ENCODE measurements around the gene SPOCK3.
"Not testable (repeated sequence)": the region's sequence is repeated elsewhere in the genome, so short reads cannot be mapped to it uniquely, and the experiment has no call there.

SPOCK3 gene

DNA sequence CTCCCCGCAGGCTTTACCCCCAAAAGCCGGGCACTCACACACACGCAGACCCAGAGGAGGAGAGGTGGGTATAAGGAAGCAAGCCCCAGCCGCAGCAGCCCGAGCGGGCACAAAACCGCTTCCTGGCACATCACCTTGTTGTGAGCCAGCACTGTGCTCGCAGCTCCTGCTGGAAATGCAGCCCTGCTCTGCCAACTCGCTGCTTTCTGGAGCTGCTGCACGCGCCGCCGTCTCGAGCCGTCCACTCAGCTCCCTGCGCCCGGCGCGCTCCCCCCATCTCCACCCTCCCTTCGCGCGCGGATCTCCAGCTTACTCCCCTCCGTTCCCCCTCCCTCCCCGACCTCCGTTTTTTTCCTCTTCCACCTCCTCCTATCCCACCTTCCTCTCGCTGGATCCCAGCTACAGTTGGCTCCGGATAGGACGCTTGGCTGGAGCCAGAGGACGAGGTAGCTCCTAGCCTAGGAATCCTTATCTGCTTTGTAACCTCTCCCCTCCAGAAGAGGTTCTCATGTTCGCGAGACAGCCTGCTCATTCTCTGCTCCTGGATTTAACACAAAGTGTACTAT lies at the start of gene SPOCK3:
Gene SPOCK3, minus strand, starts transcription at position 179 of the 566 bp plus-strand sequence.
- H3K4me3 ChIP-seq (ENCODE audit: low read length) = peak within 1 kb of the TSS; percentile 59
- H3K9ac ChIP-seq (ENCODE audit: low read length) = no peak within 1 kb of the TSS
- no peaks in the 10 kb centered on the region for H3K36me3 ChIP-seq (ENCODE audit: control insufficient read depth, insufficient read depth, low read length)
- H3K27me3 ChIP-seq (ENCODE audit: control insufficient read depth, insufficient read depth, low read length) = peaks cover 8% of the 10 kb centered on the region
- no peaks in the 10 kb centered on the region for H3K4me1 ChIP-seq (ENCODE audit: control insufficient read depth, insufficient read depth, low read length)
- H3K27ac ChIP-seq (ENCODE audit: low read depth, low read length) = no peak within 1 kb of the TSS

DNA sequence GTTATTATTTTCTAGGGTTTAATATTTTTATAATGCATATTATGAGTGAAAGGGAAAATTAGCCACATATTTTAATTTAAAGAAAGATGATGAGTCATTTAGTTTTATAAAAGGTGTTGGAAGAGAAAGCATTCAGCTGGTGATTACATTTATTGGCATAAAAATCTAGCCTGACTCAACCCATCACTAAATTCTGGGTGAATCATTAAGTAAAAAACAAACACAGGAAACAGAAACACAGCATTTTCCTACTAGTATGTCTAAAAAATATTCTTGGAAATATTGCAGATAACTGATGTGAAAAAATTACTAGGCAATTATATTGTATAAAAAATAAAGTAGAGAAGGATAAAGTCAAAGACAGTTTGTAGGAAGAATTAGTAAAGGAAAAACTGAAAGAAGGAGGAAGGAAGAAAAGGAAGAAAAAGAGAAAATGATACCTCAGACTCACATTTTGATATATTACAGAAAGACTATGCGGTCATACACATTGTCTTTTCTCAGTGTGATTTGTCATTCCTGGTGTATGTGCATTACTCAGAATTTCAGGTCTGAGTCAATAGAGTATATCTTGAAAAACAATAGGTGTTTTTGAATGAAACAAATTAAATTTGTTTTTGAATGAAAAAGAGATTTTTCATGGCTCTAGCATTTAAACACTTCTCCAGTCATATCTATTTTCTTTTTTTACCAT lies 48.0 kb upstream of the SPOCK3 start:
- Histone ChIP-seq H3K4me1 (ENCODE audit: control insufficient read depth, insufficient read depth, low read length) (no peaks in the 10 kb centered on the region), H3K9ac (ENCODE audit: low read length) (no peak overlapping the region), H3K36me3 (ENCODE audit: control insufficient read depth, insufficient read depth, low read length) (no peaks in the 10 kb centered on the region), H3K27me3 (ENCODE audit: control insufficient read depth, insufficient read depth, low read length) (no peaks in the 10 kb centered on the region), H3K27ac (ENCODE audit: low read depth, low read length) (no peak overlapping the region), H3K4me3 (ENCODE audit: low read length) (no peak overlapping the region)

DNA sequence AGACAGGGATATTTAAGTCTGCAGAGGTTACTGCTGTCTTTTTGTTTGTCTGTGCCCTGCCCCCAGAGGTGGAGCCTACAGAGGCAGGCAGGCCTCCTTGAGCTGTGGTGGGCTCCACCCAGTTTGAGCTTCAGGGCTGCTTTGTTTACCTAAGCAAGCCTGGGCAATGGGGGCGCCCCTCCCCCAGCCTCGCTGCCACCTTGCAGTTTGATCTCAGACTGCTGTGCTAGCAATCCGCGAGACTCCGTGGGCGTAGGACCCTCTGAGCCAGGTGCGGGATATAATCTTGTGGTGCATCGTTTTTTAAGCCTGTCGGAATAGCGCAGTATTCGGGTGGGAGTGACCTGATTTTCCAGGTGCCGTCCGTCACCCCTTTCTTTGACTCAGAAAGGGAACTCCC lies 47.3 kb upstream of the SPOCK3 start:
- H3K27ac ChIP-seq (ENCODE audit: low read depth, low read length); H3K4me1 ChIP-seq (ENCODE audit: control insufficient read depth, insufficient read depth, low read length); H3K4me3 ChIP-seq (ENCODE audit: low read length); H3K9ac ChIP-seq (ENCODE audit: low read length); H3K27me3 ChIP-seq (ENCODE audit: control insufficient read depth, insufficient read depth, low read length); H3K36me3 ChIP-seq (ENCODE audit: control insufficient read depth, insufficient read depth, low read length): not testable (repeated sequence)

DNA sequence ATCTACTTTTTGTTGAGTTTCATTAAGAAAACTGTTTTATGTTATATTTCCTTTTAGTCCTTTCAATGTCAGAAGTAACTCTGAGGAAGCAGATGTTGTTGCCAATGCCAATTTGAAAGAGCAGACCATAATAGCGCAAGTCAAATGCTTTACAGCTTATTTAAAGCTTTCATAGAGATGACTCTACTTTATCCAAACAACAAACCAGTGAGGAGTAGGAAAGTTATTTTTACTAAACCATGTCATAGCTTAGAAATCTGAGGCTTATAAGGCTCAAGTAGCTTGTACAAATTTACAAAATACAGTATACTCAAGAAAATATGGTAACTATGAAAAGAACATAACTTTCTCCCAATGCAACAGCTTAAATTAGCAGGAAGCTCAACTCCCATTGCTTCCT lies 40.1 kb upstream of the SPOCK3 start:
- Histone ChIP-seq H3K27me3 (ENCODE audit: control insufficient read depth, insufficient read depth, low read length) (no peaks in the 10 kb centered on the region), H3K36me3 (ENCODE audit: control insufficient read depth, insufficient read depth, low read length) (no peaks in the 10 kb centered on the region), H3K4me1 (ENCODE audit: control insufficient read depth, insufficient read depth, low read length) (peaks cover 2% of the 10 kb centered on the region)

GRCh38 chr4:167265231-167265630 lies 30.9 kb upstream of the SPOCK3 start:
- Histone ChIP-seq H3K4me3 (ENCODE audit: low read length) (no peak overlapping the region), H3K4me1 (ENCODE audit: control insufficient read depth, insufficient read depth, low read length) (no peaks in the 10 kb centered on the region), H3K36me3 (ENCODE audit: control insufficient read depth, insufficient read depth, low read length) (no peaks in the 10 kb centered on the region), H3K27ac (ENCODE audit: low read depth, low read length) (no peak overlapping the region), H3K9ac (ENCODE audit: low read length) (no peak overlapping the region), H3K27me3 (ENCODE audit: control insufficient read depth, insufficient read depth, low read length) (no peaks in the 10 kb centered on the region)

More for the DNA sequence above, 40.1 kb upstream of the SPOCK3 start:
- Histone ChIP-seq H3K27ac (ENCODE audit: low read depth, low read length) (no peak overlapping the region), H3K9ac (ENCODE audit: low read length) (no peak overlapping the region), H3K4me3 (ENCODE audit: low read length) (no peak overlapping the region)

DNA sequence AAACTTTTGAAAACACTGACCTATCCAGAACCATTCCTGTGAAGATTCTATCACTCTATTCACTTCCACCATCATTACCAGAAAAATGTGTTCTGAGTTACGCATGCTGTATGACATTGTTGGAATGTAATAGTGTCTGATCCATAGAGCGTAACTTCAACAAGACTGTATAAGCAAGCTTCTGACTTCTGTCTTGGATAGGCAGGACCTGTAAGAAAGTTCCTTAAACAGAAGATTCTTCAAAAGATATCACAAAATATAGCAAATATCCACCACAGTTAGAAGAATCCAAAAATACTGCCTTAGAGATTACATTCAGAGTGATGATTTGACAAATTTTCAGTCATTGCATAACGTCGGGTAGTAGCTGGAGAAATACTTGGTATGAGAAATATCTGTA lies 14.0 kb upstream of the SPOCK3 start:
- Histone ChIP-seq H3K9ac (ENCODE audit: low read length) (no peak overlapping the region), H3K27ac (ENCODE audit: low read depth, low read length) (no peak overlapping the region), H3K4me3 (ENCODE audit: low read length) (no peak overlapping the region), H3K27me3 (ENCODE audit: control insufficient read depth, insufficient read depth, low read length) (no peaks in the 10 kb centered on the region), H3K4me1 (ENCODE audit: control insufficient read depth, insufficient read depth, low read length) (no peaks in the 10 kb centered on the region), H3K36me3 (ENCODE audit: control insufficient read depth, insufficient read depth, low read length) (no peaks in the 10 kb centered on the region)

DNA sequence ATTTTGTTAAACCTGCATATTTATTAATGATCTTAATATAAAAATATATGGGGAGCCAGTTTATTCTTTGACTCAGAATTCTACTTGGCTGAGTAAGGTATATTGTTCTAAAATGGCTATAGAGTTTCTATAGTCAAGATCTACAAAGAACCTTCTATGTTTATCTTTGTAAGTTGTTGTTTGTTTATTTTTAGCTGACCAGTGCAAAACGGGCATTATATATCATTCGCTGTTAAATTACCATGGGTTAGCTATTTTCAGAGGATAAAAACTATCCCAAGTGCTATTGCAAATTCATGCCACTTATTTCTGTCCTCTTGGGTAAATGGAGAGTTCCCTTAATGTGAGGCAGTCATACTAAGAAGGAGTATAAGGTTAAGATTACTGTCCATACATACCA lies 5.3 kb upstream of the SPOCK3 start:
- no peaks in the 10 kb centered on the region for H3K4me1 ChIP-seq (ENCODE audit: control insufficient read depth, insufficient read depth, low read length)
- no peaks in the 10 kb centered on the region for H3K36me3 ChIP-seq (ENCODE audit: control insufficient read depth, insufficient read depth, low read length)
- no peak overlapping the region for H3K4me3 ChIP-seq (ENCODE audit: low read length)
- no peak overlapping the region for H3K27ac ChIP-seq (ENCODE audit: low read depth, low read length)
- H3K27me3 ChIP-seq (ENCODE audit: control insufficient read depth, insufficient read depth, low read length) = peaks cover under 1% of the 10 kb centered on the region
- H3K9ac ChIP-seq (ENCODE audit: low read length) = no peak overlapping the region

DNA sequence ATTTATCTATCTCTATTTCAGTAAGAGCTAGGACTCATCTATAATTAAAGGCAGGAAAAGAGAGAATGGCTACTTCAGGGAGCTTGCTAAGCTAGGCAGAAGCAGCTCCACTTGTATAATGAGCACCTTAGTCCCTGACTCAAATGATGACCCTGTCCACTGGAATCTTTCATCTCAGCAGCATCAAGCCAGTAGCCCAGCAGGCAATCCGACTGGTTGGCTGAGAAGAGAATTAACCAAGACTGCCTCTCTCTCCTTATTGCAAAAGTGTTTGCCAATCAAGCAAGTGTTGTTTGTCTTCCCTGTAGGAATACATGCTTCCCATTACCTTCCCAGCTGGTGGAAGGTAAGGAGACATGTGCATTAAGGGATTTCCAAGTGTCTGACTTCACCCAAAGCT lies 3.9 kb upstream of the SPOCK3 start:
- no peaks in the 10 kb centered on the region for H3K36me3 ChIP-seq (ENCODE audit: control insufficient read depth, insufficient read depth, low read length)
- no peak overlapping the region for H3K9ac ChIP-seq (ENCODE audit: low read length)
- no peaks in the 10 kb centered on the region for H3K4me1 ChIP-seq (ENCODE audit: control insufficient read depth, insufficient read depth, low read length)
- no peak overlapping the region for H3K4me3 ChIP-seq (ENCODE audit: low read length)
- H3K27ac ChIP-seq (ENCODE audit: low read depth, low read length) = no peak overlapping the region
- H3K27me3 ChIP-seq (ENCODE audit: control insufficient read depth, insufficient read depth, low read length) = peaks cover 8% of the 10 kb centered on the region

GRCh38 chr4:167233685-167234315 lies 494 bp downstream of the SPOCK3 start:
- Histone ChIP-seq H3K36me3 (ENCODE audit: control insufficient read depth, insufficient read depth, low read length) (no peaks in the 10 kb centered on the region), H3K4me1 (ENCODE audit: control insufficient read depth, insufficient read depth, low read length) (no peaks in the 10 kb centered on the region), H3K4me3 (ENCODE audit: low read length) (peak overlapping the region; percentile 59), H3K27me3 (ENCODE audit: control insufficient read depth, insufficient read depth, low read length) (peaks cover 8% of the 10 kb centered on the region), H3K27ac (ENCODE audit: low read depth, low read length) (no peak overlapping the region), H3K9ac (ENCODE audit: low read length) (no peak overlapping the region)

GRCh38 chr4:167232805-167233684 lies 1.2 kb downstream of the SPOCK3 start:
- Histone ChIP-seq H3K27me3 (ENCODE audit: control insufficient read depth, insufficient read depth, low read length) (peaks cover 8% of the 10 kb centered on the region), H3K36me3 (ENCODE audit: control insufficient read depth, insufficient read depth, low read length) (no peaks in the 10 kb centered on the region), H3K27ac (ENCODE audit: low read depth, low read length) (no peak overlapping the region), H3K4me3 (ENCODE audit: low read length) (no peak overlapping the region), H3K4me1 (ENCODE audit: control insufficient read depth, insufficient read depth, low read length) (no peaks in the 10 kb centered on the region), H3K9ac (ENCODE audit: low read length) (no peak overlapping the region)

DNA sequence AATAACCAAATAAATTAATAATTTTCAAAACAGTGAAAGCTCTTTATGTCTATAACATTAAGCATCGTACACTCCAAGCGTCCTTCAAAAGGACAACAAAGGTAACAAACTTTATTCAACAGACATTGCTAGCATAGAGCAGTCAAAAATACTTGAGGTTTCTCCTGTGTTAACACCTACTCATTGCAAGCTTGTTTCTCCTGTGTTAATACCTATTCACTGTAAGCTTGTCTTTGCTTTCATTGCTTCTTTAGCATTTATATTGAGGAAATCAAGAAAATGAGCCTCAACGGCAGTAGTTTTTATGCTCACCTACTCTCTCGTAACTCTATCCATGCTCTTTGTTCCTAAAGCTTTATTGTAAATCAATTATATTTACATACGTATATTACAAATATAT lies 3.5 kb downstream of the SPOCK3 start:
- Histone ChIP-seq H3K4me3 (ENCODE audit: low read length) (no peak overlapping the region), H3K27me3 (ENCODE audit: control insufficient read depth, insufficient read depth, low read length) (peaks cover 8% of the 10 kb centered on the region), H3K27ac (ENCODE audit: low read depth, low read length) (no peak overlapping the region), H3K4me1 (ENCODE audit: control insufficient read depth, insufficient read depth, low read length) (no peaks in the 10 kb centered on the region), H3K9ac (ENCODE audit: low read length) (no peak overlapping the region), H3K36me3 (ENCODE audit: control insufficient read depth, insufficient read depth, low read length) (no peaks in the 10 kb centered on the region)

- Histone ChIP-seq H3K27ac (ENCODE audit: low read depth, low read length) (no peak overlapping the region), H3K4me1 (ENCODE audit: control insufficient read depth, insufficient read depth, low read length) (no peaks in the 10 kb centered on the region), H3K4me3 (ENCODE audit: low read length) (no peak overlapping the region), H3K36me3 (ENCODE audit: control insufficient read depth, insufficient read depth, low read length) (no peaks in the 10 kb centered on the region), H3K27me3 (ENCODE audit: control insufficient read depth, insufficient read depth, low read length) (no peaks in the 10 kb centered on the region), H3K9ac (ENCODE audit: low read length) (no peak overlapping the region)
These were observed 12.2 kb downstream of the SPOCK3 start for GRCh38 chr4:167222099-167222498.

Measured in rectal smooth muscle tissue (tissue), 1 donor.